GM12891 (cell line): ENCODE measurements around the gene RPS3.

Experiments
- POLR2A ChIP-seq: IDR thresholded peaks from 2 replicates; pipeline ENCODE4 v1.6.1; 2011; ENCODE audit warnings: low read depth, low read length, control low read depth
- POLR2AphosphoS5 ChIP-seq: IDR thresholded peaks from 2 replicates; pipeline ENCODE4 v1.6.1; 2011; ENCODE audit warnings: low read depth, low read length, control low read depth
- TAF1 ChIP-seq: IDR thresholded peaks from 2 replicates; pipeline ENCODE4 v1.6.1; 2011; ENCODE audit warnings: low read depth, low read length, control low read depth

DNA sequence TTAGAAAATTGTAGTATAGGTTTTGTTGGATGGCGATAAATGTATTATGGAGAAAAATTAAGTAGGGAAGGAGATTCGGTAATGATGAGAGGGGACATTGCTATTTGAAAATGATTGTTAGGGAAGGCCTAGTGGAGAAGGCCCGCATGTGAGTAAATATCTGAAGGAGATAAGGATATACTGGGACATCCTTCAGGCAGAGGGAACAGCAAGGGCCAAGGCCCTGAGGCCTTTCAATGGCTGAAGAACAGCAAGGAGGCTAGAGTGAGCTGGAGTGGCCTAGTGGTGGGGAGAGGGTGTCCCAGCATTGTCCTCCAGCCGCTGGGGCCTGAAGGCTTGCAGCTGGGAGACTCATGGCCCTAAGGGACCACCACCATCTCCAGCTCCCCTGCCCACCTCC, 24.7 kb upstream of the RPS3 start:
- TF ChIP-seq POLR2AphosphoS5 = no peak
- TF ChIP-seq POLR2A = no peak
- no peak for TF ChIP-seq TAF1
